ENCODE results near the gene CHAC2. TPM values are rescaled to one million over a fixed set of nuclear protein-coding genes. Genes with fewer than 3 reads are reported as not detected.
A peak's percentile ranks its signal among the peaks of the same experiment; 100 is the strongest.

Gene CHAC2
- total RNA-seq, 1 experiment from 2014 or later: 10.5 TPM

DNA sequence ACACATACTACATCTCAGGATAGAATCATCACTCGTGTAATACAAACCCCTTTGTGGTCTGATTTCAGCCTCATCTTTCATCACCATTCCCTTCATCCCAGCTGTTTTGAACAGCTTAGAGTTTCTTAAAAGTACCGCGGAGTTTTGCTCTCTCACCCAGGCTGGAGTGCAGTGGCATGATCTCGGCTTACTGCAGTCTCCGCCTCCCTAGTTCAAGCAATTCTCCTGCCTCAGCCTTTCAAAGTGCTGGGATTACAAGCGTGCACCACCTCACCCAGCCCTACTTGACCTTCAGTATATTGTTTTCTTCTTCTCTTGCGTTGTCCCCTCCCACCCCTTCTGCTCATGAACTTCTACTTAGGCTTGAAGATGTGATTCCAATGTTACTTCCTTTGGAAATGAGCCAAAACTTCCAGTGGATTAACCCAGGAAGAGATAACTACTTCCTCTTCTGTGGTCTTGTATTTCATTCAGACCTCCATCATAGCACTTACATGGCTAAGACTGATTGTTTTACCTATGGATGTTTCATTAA lies 35.1 kb downstream of the CHAC2 start:
- peaks cover 78% of the 10 kb centered on the region for H3K36me3 Mint-ChIP-seq (ENCODE audit: insufficient read depth, unreplicated experiment)
- TF ChIP-seq CTCF (IDR thresholded peaks at IDR 0.05; ENCODE audit: unreplicated experiment): no peak
- no peak overlapping the region for H3K4me3 Mint-ChIP-seq (ENCODE audit: unreplicated experiment)
- H3K9me3 Mint-ChIP-seq (ENCODE audit: unreplicated experiment): no peaks in the 10 kb centered on the region
- POLR2A ChIA-PET: interaction anchor here (1.0 kb wide), 1 partner anchor 15 kb away, joined by 3 read pairs; no protein-coding TSS in a partner anchor
- no peaks in the 10 kb centered on the region for H3K4me1 Mint-ChIP-seq (ENCODE audit: insufficient read depth, unreplicated experiment)
- DNase-seq (ENCODE audit: unreplicated experiment): no peak
- H3K27me3 Mint-ChIP-seq (ENCODE audit: insufficient read depth, unreplicated experiment): no peaks in the 10 kb centered on the region
- no peak overlapping the region for H3K27ac Mint-ChIP-seq (ENCODE audit: low read depth, unreplicated experiment)
- intact Hi-C loops (cut with micrococcal nuclease): no loop called here
- BruUV-seq (replicated peaks): no TSS peak
- CTCF ChIA-PET: no interaction called here

DNA sequence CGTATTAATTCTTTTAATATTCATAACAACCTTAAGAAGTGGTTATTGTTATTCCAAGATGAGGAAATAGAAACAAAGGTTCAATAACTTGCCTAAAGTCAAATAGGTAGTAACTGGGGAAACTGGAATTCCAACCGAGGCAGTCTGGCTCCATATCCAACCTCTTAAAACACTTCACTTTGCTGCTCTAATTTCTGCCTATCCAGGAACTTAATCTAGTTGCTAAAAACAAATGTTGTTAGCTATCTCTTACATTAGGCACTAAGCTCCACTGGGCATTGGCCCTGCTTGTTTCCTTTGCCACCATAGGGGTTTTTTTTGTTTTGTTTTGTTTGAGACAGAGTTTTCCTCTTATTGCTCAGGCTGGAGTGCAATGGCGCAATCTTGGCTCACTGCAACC lies 44.0 kb downstream of the CHAC2 start:
- POLR2A ChIA-PET: no interaction called here
- peaks cover 85% of the 10 kb centered on the region for H3K36me3 Mint-ChIP-seq (ENCODE audit: insufficient read depth, unreplicated experiment)
- CTCF ChIA-PET: interaction anchor here (0.7 kb wide), 1 partner anchor 14 kb away, joined by 3 read pairs; no protein-coding TSS in a partner anchor
- BruUV-seq (replicated peaks): no TSS peak
- DNase-seq (ENCODE audit: unreplicated experiment): no peak
- H3K9me3 Mint-ChIP-seq (ENCODE audit: unreplicated experiment): no peaks in the 10 kb centered on the region
- no peaks in the 10 kb centered on the region for H3K27me3 Mint-ChIP-seq (ENCODE audit: insufficient read depth, unreplicated experiment)
- no peak for TF ChIP-seq CTCF (IDR thresholded peaks at IDR 0.05; ENCODE audit: unreplicated experiment)
- intact Hi-C loops (cut with micrococcal nuclease): no loop called here
- H3K4me1 Mint-ChIP-seq (ENCODE audit: insufficient read depth, unreplicated experiment): peaks cover 14% of the 10 kb centered on the region
- H3K27ac Mint-ChIP-seq (ENCODE audit: low read depth, unreplicated experiment): no peak overlapping the region
- no peak overlapping the region for H3K4me3 Mint-ChIP-seq (ENCODE audit: unreplicated experiment)

- Mint-ChIP-seq H3K9me3 (ENCODE audit: unreplicated experiment) (no peaks in the 10 kb centered on the region), H3K4me3 (ENCODE audit: unreplicated experiment) (no peak overlapping the region), H3K27me3 (ENCODE audit: insufficient read depth, unreplicated experiment) (no peaks in the 10 kb centered on the region), H3K27ac (ENCODE audit: low read depth, unreplicated experiment) (peak overlapping the region; percentile 69), H3K36me3 (ENCODE audit: insufficient read depth, unreplicated experiment) (peaks cover 90% of the 10 kb centered on the region), H3K4me1 (ENCODE audit: insufficient read depth, unreplicated experiment) (peaks cover 14% of the 10 kb centered on the region)
- intact Hi-C loops (cut with micrococcal nuclease): no loop called here
- TF ChIP-seq CTCF (IDR thresholded peaks at IDR 0.05; ENCODE audit: unreplicated experiment): no peak
- ChIA-PET CTCF (interaction anchor here (0.5 to 0.7 kb wide), 2 partner anchors 15 to 106 kb away, joined by 3 to 6 read pairs; no protein-coding TSS in a partner anchor), POLR2A (interaction anchor here (0.6 to 1.2 kb wide), 11 partner anchors 10 to 157 kb away, joined by 3 to 6 read pairs (median 4); partner anchors contain the start of gene PSME4)
- DNase-seq (ENCODE audit: unreplicated experiment): peak; percentile 22
- BruUV-seq (replicated peaks): no TSS peak
Measured at GRCh38 chr2:53813151-53813550, 45.5 kb downstream of the CHAC2 start.

- POLR2A ChIA-PET: interaction anchor here (0.6 to 0.7 kb wide), 3 partner anchors 27 to 373 kb away, joined by 3 read pairs; no protein-coding TSS in a partner anchor
- no TSS peak for BruUV-seq (replicated peaks)
- H3K36me3 Mint-ChIP-seq (ENCODE audit: insufficient read depth, unreplicated experiment): peaks cover 60% of the 10 kb centered on the region
- TF ChIP-seq CTCF (IDR thresholded peaks at IDR 0.05; ENCODE audit: unreplicated experiment): no peak
- CTCF ChIA-PET: no interaction called here
- H3K27me3 Mint-ChIP-seq (ENCODE audit: insufficient read depth, unreplicated experiment): no peaks in the 10 kb centered on the region
- no peak overlapping the region for H3K4me3 Mint-ChIP-seq (ENCODE audit: unreplicated experiment)
- H3K4me1 Mint-ChIP-seq (ENCODE audit: insufficient read depth, unreplicated experiment): no peaks in the 10 kb centered on the region
- H3K9me3 Mint-ChIP-seq (ENCODE audit: unreplicated experiment): no peaks in the 10 kb centered on the region
- no peak for DNase-seq (ENCODE audit: unreplicated experiment)
- H3K27ac Mint-ChIP-seq (ENCODE audit: low read depth, unreplicated experiment): no peak overlapping the region
- intact Hi-C loops (cut with micrococcal nuclease): no loop called here
Measured at GRCh38 chr2:53818854-53819435, 51.3 kb downstream of the CHAC2 start.
